Measurements from ENCODE around the gene HIVEP3.

DNA sequence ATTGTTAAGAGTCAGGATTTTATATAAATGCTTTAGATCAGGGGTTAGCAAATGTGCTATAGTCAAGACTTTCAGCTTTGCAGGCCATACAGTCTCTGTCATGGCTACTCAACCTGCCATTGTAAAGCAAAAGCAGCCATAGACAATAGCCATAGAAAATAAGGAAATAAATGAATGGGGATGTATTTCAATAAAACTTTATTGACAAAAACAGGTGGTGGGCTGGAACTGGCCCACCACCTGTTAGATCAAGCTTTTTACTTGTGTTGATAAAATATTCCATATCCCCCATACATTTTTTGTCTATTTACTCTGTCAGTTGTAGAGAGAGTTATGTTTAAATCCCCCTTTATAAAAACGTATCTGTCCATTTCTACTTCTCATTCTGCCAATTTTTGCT is 98.9 kb downstream of the HIVEP3 start:
- TF ChIP-seq, protein P1, sequence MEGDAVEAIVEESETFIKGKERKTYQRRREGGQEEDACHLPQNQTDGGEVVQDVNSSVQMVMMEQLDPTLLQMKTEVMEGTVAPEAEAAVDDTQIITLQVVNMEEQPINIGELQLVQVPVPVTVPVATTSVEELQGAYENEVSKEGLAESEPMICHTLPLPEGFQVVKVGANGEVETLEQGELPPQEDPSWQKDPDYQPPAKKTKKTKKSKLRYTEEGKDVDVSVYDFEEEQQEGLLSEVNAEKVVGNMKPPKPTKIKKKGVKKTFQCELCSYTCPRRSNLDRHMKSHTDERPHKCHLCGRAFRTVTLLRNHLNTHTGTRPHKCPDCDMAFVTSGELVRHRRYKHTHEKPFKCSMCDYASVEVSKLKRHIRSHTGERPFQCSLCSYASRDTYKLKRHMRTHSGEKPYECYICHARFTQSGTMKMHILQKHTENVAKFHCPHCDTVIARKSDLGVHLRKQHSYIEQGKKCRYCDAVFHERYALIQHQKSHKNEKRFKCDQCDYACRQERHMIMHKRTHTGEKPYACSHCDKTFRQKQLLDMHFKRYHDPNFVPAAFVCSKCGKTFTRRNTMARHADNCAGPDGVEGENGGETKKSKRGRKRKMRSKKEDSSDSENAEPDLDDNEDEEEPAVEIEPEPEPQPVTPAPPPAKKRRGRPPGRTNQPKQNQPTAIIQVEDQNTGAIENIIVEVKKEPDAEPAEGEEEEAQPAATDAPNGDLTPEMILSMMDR (tag by site-specific recombination; IDR thresholded peaks at IDR 0.05), result no peak
- TF ChIP-seq KLF9 (tag by site-specific recombination; IDR thresholded peaks at IDR 0.05; ENCODE audit: low read depth), result no peak
- no peak for TF ChIP-seq ZBTB11 (tag by site-specific recombination; conservative IDR thresholded peaks at IDR 0.05; ENCODE audit: low read depth)
- TF ChIP-seq ZBTB48 (tag by site-specific recombination; IDR thresholded peaks at IDR 0.05), result no peak
- TF ChIP-seq, protein P2, sequence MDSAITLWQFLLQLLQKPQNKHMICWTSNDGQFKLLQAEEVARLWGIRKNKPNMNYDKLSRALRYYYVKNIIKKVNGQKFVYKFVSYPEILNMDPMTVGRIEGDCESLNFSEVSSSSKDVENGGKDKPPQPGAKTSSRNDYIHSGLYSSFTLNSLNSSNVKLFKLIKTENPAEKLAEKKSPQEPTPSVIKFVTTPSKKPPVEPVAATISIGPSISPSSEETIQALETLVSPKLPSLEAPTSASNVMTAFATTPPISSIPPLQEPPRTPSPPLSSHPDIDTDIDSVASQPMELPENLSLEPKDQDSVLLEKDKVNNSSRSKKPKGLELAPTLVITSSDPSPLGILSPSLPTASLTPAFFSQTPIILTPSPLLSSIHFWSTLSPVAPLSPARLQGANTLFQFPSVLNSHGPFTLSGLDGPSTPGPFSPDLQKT (IDR thresholded peaks at IDR 0.05; ENCODE audit: borderline replicate concordance, low read depth, low read length), result no peak

All from HEK293 (cell line).